ENCODE results near the gene METTL9. TPM values are rescaled to one million over a fixed set of nuclear protein-coding genes. Genes with fewer than 3 reads are reported as not detected.
A peak's percentile ranks its signal among the peaks of the same experiment; 100 is the strongest.
"Not testable (repeated sequence)": the region's sequence is repeated elsewhere in the genome, so short reads cannot be mapped to it uniquely, and the experiment has no call there.

The METTL9 gene
- total RNA-seq, 1 donor from 2014 or later, result 91.9 TPM

DNA sequence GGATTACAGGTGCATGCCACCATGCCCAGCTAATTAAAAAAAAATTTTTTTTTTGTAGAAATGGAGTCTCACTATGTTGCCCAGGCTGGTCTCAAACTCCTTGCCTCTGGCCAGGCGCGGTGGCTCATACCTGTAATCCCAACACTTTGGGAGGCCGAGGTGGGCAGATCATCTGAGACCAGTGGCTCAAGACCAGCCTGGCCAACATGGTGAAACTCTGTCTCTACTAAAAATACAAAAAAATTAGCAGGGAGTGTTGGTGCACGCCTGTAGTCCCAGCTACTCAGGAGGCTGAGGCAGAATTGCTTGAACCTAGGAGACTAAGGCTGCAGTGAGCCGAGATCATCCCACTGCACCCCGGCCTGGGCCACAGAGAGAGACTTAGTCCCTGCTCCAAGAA lies 19.2 kb upstream of the METTL9 start:
- H3K4me3 Mint-ChIP-seq (ENCODE audit: unreplicated experiment); H3K36me3 Mint-ChIP-seq (ENCODE audit: unreplicated experiment); H3K4me1 Mint-ChIP-seq (ENCODE audit: unreplicated experiment); H3K27ac Mint-ChIP-seq (ENCODE audit: unreplicated experiment); H3K9me3 Mint-ChIP-seq (ENCODE audit: unreplicated experiment): not testable (repeated sequence)
- peaks cover 36% of the 10 kb centered on the region for H3K27me3 Mint-ChIP-seq (ENCODE audit: unreplicated experiment)
- DNase-seq (ENCODE audit: extremely low spot score, unreplicated experiment), result peak; percentile 79

GRCh38 chr16:21580807-21581206 lies 18.6 kb upstream of the METTL9 start:
- TF ChIP-seq, protein P1, sequence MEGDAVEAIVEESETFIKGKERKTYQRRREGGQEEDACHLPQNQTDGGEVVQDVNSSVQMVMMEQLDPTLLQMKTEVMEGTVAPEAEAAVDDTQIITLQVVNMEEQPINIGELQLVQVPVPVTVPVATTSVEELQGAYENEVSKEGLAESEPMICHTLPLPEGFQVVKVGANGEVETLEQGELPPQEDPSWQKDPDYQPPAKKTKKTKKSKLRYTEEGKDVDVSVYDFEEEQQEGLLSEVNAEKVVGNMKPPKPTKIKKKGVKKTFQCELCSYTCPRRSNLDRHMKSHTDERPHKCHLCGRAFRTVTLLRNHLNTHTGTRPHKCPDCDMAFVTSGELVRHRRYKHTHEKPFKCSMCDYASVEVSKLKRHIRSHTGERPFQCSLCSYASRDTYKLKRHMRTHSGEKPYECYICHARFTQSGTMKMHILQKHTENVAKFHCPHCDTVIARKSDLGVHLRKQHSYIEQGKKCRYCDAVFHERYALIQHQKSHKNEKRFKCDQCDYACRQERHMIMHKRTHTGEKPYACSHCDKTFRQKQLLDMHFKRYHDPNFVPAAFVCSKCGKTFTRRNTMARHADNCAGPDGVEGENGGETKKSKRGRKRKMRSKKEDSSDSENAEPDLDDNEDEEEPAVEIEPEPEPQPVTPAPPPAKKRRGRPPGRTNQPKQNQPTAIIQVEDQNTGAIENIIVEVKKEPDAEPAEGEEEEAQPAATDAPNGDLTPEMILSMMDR (IDR thresholded peaks at IDR 0.05), result no peak

GRCh38 chr16:21584817-21585216 lies 14.6 kb upstream of the METTL9 start:
- TF ChIP-seq, protein P1 (IDR thresholded peaks at IDR 0.05), result no peak
- no peak for DNase-seq (ENCODE audit: extremely low spot score, unreplicated experiment)
- H3K27me3 Mint-ChIP-seq (ENCODE audit: unreplicated experiment), result peaks cover 10% of the 10 kb centered on the region
- no peaks in the 10 kb centered on the region for H3K9me3 Mint-ChIP-seq (ENCODE audit: unreplicated experiment)
- H3K36me3 Mint-ChIP-seq (ENCODE audit: unreplicated experiment), result no peaks in the 10 kb centered on the region
- no peaks in the 10 kb centered on the region for H3K4me1 Mint-ChIP-seq (ENCODE audit: unreplicated experiment)
- H3K4me3 Mint-ChIP-seq (ENCODE audit: unreplicated experiment), result no peak overlapping the region
- H3K27ac Mint-ChIP-seq (ENCODE audit: unreplicated experiment), result no peak overlapping the region

More at GRCh38 chr16:21580807-21581206, 18.6 kb upstream of the METTL9 start:
- no peak overlapping the region for H3K4me3 Mint-ChIP-seq (ENCODE audit: unreplicated experiment)
- peak; percentile 30 for DNase-seq (ENCODE audit: extremely low spot score, unreplicated experiment)
- H3K9me3 Mint-ChIP-seq (ENCODE audit: unreplicated experiment), result no peaks in the 10 kb centered on the region
- no peaks in the 10 kb centered on the region for H3K4me1 Mint-ChIP-seq (ENCODE audit: unreplicated experiment)
- peaks cover 36% of the 10 kb centered on the region for H3K27me3 Mint-ChIP-seq (ENCODE audit: unreplicated experiment)
- no peaks in the 10 kb centered on the region for H3K36me3 Mint-ChIP-seq (ENCODE audit: unreplicated experiment)
- no peak overlapping the region for H3K27ac Mint-ChIP-seq (ENCODE audit: unreplicated experiment)

GRCh38 chr16:21588593-21588992 lies 10.8 kb upstream of the METTL9 start:
- not testable (repeated sequence) for H3K27me3 Mint-ChIP-seq (ENCODE audit: unreplicated experiment); H3K9me3 Mint-ChIP-seq (ENCODE audit: unreplicated experiment); H3K4me3 Mint-ChIP-seq (ENCODE audit: unreplicated experiment); H3K27ac Mint-ChIP-seq (ENCODE audit: unreplicated experiment); H3K36me3 Mint-ChIP-seq (ENCODE audit: unreplicated experiment); DNase-seq (ENCODE audit: extremely low spot score, unreplicated experiment); H3K4me1 Mint-ChIP-seq (ENCODE audit: unreplicated experiment)

DNA sequence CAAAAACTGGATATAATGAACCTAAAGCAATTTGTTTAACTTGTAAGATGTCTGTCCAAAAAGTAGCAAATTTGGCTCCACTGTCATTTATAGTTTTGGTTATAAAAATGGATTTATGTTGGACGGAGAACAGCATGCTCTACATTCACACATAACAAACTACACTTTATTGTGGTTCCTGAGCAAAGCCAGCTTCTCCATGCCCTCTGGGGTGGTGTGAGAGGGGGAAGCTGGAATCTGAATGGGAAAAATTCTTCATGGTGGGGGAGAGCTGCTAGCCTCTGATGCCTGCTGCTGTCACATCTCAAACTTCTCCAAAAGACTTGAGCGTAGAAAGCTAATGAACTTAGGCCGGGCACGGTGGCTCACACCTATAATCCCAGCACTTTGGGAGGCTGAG lies 9.8 kb upstream of the METTL9 start:
- H3K36me3 Mint-ChIP-seq (ENCODE audit: unreplicated experiment), result no peaks in the 10 kb centered on the region
- H3K27ac Mint-ChIP-seq (ENCODE audit: unreplicated experiment), result no peak overlapping the region
- TF ChIP-seq, protein P1 (IDR thresholded peaks at IDR 0.05), result no peak
- DNase-seq (ENCODE audit: extremely low spot score, unreplicated experiment), result no peak
- H3K4me1 Mint-ChIP-seq (ENCODE audit: unreplicated experiment), result peaks cover 2% of the 10 kb centered on the region
- peaks cover 3% of the 10 kb centered on the region for H3K27me3 Mint-ChIP-seq (ENCODE audit: unreplicated experiment)
- no peak overlapping the region for H3K4me3 Mint-ChIP-seq (ENCODE audit: unreplicated experiment)
- no peaks in the 10 kb centered on the region for H3K9me3 Mint-ChIP-seq (ENCODE audit: unreplicated experiment)

DNA sequence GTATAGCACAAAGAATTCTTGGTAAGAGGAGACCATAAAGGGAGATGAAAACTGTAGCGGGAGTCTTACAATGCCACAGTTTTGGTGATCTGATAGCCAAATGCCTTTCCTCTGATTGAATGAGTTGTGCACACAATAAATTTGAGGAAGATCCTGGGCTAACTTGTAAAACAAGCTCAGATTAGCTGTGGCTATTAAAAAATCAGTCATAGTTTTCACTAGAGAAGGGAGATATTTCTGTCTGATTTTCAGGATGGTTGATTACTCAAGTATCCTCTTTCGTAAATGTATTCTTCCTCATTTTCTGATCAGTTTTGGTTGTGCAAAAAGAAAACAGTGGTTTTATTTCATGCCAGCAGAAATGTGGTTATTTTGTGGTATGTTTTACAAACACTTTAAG lies 9.1 kb upstream of the METTL9 start:
- Mint-ChIP-seq H3K4me1 (ENCODE audit: unreplicated experiment) (peaks cover 2% of the 10 kb centered on the region), H3K36me3 (ENCODE audit: unreplicated experiment) (no peaks in the 10 kb centered on the region), H3K9me3 (ENCODE audit: unreplicated experiment) (no peaks in the 10 kb centered on the region), H3K27me3 (ENCODE audit: unreplicated experiment) (peaks cover 3% of the 10 kb centered on the region), H3K27ac (ENCODE audit: unreplicated experiment) (no peak overlapping the region), H3K4me3 (ENCODE audit: unreplicated experiment) (no peak overlapping the region)
- DNase-seq (ENCODE audit: extremely low spot score, unreplicated experiment), result no peak
- TF ChIP-seq, protein P1 (IDR thresholded peaks at IDR 0.05), result no peak

Measured in osteocyte (in vitro differentiated cells).